Neural cell (in vitro differentiated cells): Measurements from ENCODE around the gene SLC36A3.

Source experiments
- EP300 ChIP-seq: fragments of 450-650 bp; conservative IDR thresholded peaks from 2 replicates; pipeline ENCODE4 v1.6.1; 2014; ENCODE audit warnings: antibody characterized with exemption, mild to moderate bottlenecking, moderate library complexity; ENCODE audit not compliant: poor library complexity, severe bottlenecking
- POLR2AphosphoS5 ChIP-seq: IDR thresholded peaks from 2 replicates; pipeline ENCODE4 v1.6.1; 2012
- RAD21 ChIP-seq: fragments of 450-650 bp; conservative IDR thresholded peaks from 2 replicates; pipeline ENCODE4 v1.6.1; 2014; ENCODE audit warnings: antibody characterized with exemption, mild to moderate bottlenecking, moderate library complexity
- TF ChIP-seq, protein P1 (sequence below): fragments of 450-650 bp; IDR thresholded peaks from 2 replicates; pipeline ENCODE4 v1.5.1; 2014; ENCODE audit warnings: antibody characterized with exemption, mild to moderate bottlenecking, moderate library complexity; ENCODE audit not compliant: poor library complexity, severe bottlenecking
- TF ChIP-seq, protein P2 (sequence below): IDR thresholded peaks from 2 replicates; pipeline ENCODE4 v1.6.1; 2012; ENCODE audit warnings: borderline replicate concordance

DNA sequence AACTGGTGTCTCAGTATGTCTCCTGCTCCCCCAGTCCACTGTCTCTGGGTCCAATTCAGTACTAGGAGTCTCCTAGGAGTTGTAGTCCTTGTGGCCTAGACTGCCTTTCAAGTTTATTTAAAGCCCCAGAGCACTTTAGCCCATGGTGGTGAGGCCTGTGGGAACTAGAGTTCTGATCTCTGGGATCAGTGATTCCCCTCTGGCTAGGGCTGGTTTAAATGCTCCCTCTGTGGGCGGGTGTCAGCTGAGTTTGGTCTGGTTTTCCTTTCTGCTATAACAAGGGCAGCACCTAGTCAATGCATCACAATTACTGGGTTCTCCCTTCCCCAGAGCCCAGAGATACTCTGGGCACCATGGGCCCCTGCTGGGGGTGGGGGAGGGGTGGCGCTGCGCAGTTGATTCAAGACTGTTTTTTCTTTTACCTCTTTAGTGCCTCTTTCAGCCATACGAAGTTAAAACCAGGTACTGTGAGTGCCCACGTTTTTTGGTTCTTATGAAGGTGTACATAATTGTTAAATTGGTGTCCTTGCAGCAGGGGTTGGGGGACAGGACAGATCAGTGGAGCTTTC lies 9.3 kb upstream of the SLC36A3 start:
- TF ChIP-seq, protein P1, sequence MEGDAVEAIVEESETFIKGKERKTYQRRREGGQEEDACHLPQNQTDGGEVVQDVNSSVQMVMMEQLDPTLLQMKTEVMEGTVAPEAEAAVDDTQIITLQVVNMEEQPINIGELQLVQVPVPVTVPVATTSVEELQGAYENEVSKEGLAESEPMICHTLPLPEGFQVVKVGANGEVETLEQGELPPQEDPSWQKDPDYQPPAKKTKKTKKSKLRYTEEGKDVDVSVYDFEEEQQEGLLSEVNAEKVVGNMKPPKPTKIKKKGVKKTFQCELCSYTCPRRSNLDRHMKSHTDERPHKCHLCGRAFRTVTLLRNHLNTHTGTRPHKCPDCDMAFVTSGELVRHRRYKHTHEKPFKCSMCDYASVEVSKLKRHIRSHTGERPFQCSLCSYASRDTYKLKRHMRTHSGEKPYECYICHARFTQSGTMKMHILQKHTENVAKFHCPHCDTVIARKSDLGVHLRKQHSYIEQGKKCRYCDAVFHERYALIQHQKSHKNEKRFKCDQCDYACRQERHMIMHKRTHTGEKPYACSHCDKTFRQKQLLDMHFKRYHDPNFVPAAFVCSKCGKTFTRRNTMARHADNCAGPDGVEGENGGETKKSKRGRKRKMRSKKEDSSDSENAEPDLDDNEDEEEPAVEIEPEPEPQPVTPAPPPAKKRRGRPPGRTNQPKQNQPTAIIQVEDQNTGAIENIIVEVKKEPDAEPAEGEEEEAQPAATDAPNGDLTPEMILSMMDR, result no peak
- TF ChIP-seq EP300 (no peak), POLR2AphosphoS5 (no peak), RAD21 (no peak)
- TF ChIP-seq, protein P2, sequence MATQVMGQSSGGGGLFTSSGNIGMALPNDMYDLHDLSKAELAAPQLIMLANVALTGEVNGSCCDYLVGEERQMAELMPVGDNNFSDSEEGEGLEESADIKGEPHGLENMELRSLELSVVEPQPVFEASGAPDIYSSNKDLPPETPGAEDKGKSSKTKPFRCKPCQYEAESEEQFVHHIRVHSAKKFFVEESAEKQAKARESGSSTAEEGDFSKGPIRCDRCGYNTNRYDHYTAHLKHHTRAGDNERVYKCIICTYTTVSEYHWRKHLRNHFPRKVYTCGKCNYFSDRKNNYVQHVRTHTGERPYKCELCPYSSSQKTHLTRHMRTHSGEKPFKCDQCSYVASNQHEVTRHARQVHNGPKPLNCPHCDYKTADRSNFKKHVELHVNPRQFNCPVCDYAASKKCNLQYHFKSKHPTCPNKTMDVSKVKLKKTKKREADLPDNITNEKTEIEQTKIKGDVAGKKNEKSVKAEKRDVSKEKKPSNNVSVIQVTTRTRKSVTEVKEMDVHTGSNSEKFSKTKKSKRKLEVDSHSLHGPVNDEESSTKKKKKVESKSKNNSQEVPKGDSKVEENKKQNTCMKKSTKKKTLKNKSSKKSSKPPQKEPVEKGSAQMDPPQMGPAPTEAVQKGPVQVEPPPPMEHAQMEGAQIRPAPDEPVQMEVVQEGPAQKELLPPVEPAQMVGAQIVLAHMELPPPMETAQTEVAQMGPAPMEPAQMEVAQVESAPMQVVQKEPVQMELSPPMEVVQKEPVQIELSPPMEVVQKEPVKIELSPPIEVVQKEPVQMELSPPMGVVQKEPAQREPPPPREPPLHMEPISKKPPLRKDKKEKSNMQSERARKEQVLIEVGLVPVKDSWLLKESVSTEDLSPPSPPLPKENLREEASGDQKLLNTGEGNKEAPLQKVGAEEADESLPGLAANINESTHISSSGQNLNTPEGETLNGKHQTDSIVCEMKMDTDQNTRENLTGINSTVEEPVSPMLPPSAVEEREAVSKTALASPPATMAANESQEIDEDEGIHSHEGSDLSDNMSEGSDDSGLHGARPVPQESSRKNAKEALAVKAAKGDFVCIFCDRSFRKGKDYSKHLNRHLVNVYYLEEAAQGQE, result no peak
